GM13976 (cell line): Measurements from ENCODE around the gene PPM1N.

Experiments used
- DNase-seq: peaks from one replicate; pipeline ENCODE4 v3.0.0; 2012; ENCODE audit warnings: low spot score
- CTCF ChIP-seq: IDR thresholded peaks from 2 replicates; pipeline ENCODE4 v1.5.1; 2012; ENCODE audit warnings: borderline replicate concordance, mild to moderate bottlenecking; ENCODE audit not compliant: insufficient read depth; ENCODE audit errors: extremely low read depth, missing control alignments, control extremely low read depth
- in situ Hi-C: fragments of 300-500 bp; cut with MboI; formaldehyde crosslinking; loops from one replicate; pipeline ENCODE4 v1.12.0; 2022; ENCODE audit warnings: low sequenced_read_pairs, mixed read lengths, inconsistent platforms; ENCODE audit not compliant: unreplicated experiment

PPM1N gene

GRCh38 chr19:45455707-45456499 lies 42.3 kb upstream of the PPM1N start:
- DNase-seq, result peak; percentile 82
- in situ Hi-C loops, result no loop called here
- no peak for TF ChIP-seq CTCF

- no peak for TF ChIP-seq CTCF
- no peak for DNase-seq
- in situ Hi-C loops, result no loop called here
Measured at GRCh38 chr19:45456500-45456815, 41.8 kb upstream of the PPM1N start.

GRCh38 chr19:45457776-45458175 lies 40.5 kb upstream of the PPM1N start:
- in situ Hi-C loops, result no loop called here
- no peak for DNase-seq
- no peak for TF ChIP-seq CTCF

GRCh38 chr19:45460807-45461347 lies 37.4 kb upstream of the PPM1N start:
- DNase-seq, result no peak
- in situ Hi-C loops, result no loop called here
- TF ChIP-seq CTCF, result no peak

GRCh38 chr19:45462174-45462573 lies 36.1 kb upstream of the PPM1N start:
- no peak for TF ChIP-seq CTCF
- DNase-seq, result no peak
- in situ Hi-C loops, result no loop called here

- in situ Hi-C loops, result no loop called here
- no peak for DNase-seq
- TF ChIP-seq CTCF, result no peak
Measured at GRCh38 chr19:45463241-45463640, 35.0 kb upstream of the PPM1N start.

- in situ Hi-C loops, result no loop called here
- DNase-seq, result no peak
- TF ChIP-seq CTCF, result no peak
Measured at GRCh38 chr19:45464274-45464673, 34.0 kb upstream of the PPM1N start.
